Endothelial cell (in vitro differentiated cells): ENCODE results near the gene GRM4. TPM values are rescaled to one million over a fixed set of nuclear protein-coding genes. Genes with fewer than 3 reads are reported as not detected.

Source experiments
- DNase-seq: peaks from one replicate; pipeline ENCODE4 v3.0.0; 2021; ENCODE audit warnings: low spot score
- H3K27ac Mint-ChIP-seq: one replicate; pipeline ENCODE4 v1.8.0; 2021; ENCODE audit warnings: mixed read lengths, inconsistent platforms; ENCODE audit not compliant: unreplicated experiment
- H3K27me3 Mint-ChIP-seq: one replicate; pipeline ENCODE4 v1.8.0; 2021; ENCODE audit warnings: mild to moderate bottlenecking, moderate library complexity, mixed read lengths, inconsistent platforms; ENCODE audit not compliant: unreplicated experiment
- H3K36me3 Mint-ChIP-seq: one replicate; pipeline ENCODE4 v1.8.0; 2021; ENCODE audit warnings: mild to moderate bottlenecking, low read depth, mixed read lengths, inconsistent platforms; ENCODE audit not compliant: unreplicated experiment
- H3K4me1 Mint-ChIP-seq: one replicate; pipeline ENCODE4 v1.8.0; 2021; ENCODE audit warnings: mild to moderate bottlenecking, mixed read lengths, inconsistent platforms; ENCODE audit not compliant: unreplicated experiment
- H3K4me3 Mint-ChIP-seq: one replicate; pipeline ENCODE4 v1.8.0; 2021; ENCODE audit warnings: mild to moderate bottlenecking, mixed read lengths, inconsistent platforms; ENCODE audit not compliant: unreplicated experiment
- H3K9me3 Mint-ChIP-seq: one replicate; pipeline ENCODE4 v1.8.0; 2021; ENCODE audit warnings: mixed read lengths, inconsistent platforms; ENCODE audit not compliant: unreplicated experiment
- CTCF ChIP-seq: fragments of 200-600 bp; sonication (generic); IDR thresholded peaks from one replicate; pipeline ENCODE4 v1.5.0; 2021; ENCODE audit warnings: antibody characterized with exemption; ENCODE audit not compliant: unreplicated experiment
- total RNA-seq: library from RNA; stranded (reverse); fragmentation: NEBNext Ultra II Directional; extraction: Animal tissue kit (Norgen Biotek cat#: 25700); gene quantifications from one replicate; pipeline ENCODE4 v1.2.1, GENCODE V29; 2021; ENCODE audit not compliant: unreplicated experiment

Gene GRM4
- total RNA-seq, 1 donor from 2014 or later = 2.6 TPM

GRCh38 chr6:34157851-34158250 lies 12.0 kb upstream of the GRM4 start:
- Mint-ChIP-seq H3K36me3 (no peaks in the 10 kb centered on the region), H3K4me3 (no peak overlapping the region), H3K4me1 (peaks cover 3% of the 10 kb centered on the region), H3K9me3 (no peaks in the 10 kb centered on the region), H3K27me3 (peaks cover 8% of the 10 kb centered on the region), H3K27ac (no peak overlapping the region)
- no peak for DNase-seq
- no peak for TF ChIP-seq CTCF

GRCh38 chr6:34157236-34157830 lies 11.4 kb upstream of the GRM4 start:
- no peaks in the 10 kb centered on the region for H3K9me3 Mint-ChIP-seq
- no peak for DNase-seq
- no peak overlapping the region for H3K27ac Mint-ChIP-seq

GRCh38 chr6:34155471-34156300 lies 9.8 kb upstream of the GRM4 start:
- H3K27me3 Mint-ChIP-seq = peaks cover 17% of the 10 kb centered on the region
- no peak for TF ChIP-seq CTCF
- H3K27ac Mint-ChIP-seq = peak overlapping the region; percentile 42
- no peaks in the 10 kb centered on the region for H3K9me3 Mint-ChIP-seq
- peaks cover 8% of the 10 kb centered on the region for H3K4me1 Mint-ChIP-seq
- no peaks in the 10 kb centered on the region for H3K36me3 Mint-ChIP-seq
- DNase-seq = no peak
- H3K4me3 Mint-ChIP-seq = no peak overlapping the region

More at GRCh38 chr6:34157236-34157830, 11.4 kb upstream of the GRM4 start:
- peaks cover 8% of the 10 kb centered on the region for H3K27me3 Mint-ChIP-seq
- peaks cover 3% of the 10 kb centered on the region for H3K4me1 Mint-ChIP-seq
- no peaks in the 10 kb centered on the region for H3K36me3 Mint-ChIP-seq
- no peak overlapping the region for H3K4me3 Mint-ChIP-seq
- no peak for TF ChIP-seq CTCF

- TF ChIP-seq CTCF = peak; percentile 99
- H3K4me3 Mint-ChIP-seq = peak overlapping the region; percentile 78
- peak; percentile 89 for DNase-seq
Observed at GRCh38 chr6:34154668-34155447, 9.0 kb upstream of the GRM4 start.

More at GRCh38 chr6:34154668-34155447, 9.0 kb upstream of the GRM4 start:
- no peaks in the 10 kb centered on the region for H3K36me3 Mint-ChIP-seq
- peaks cover 11% of the 10 kb centered on the region for H3K4me1 Mint-ChIP-seq
- H3K9me3 Mint-ChIP-seq = no peaks in the 10 kb centered on the region
- H3K27me3 Mint-ChIP-seq = peaks cover 20% of the 10 kb centered on the region
- no peak overlapping the region for H3K27ac Mint-ChIP-seq
